Measurements from ENCODE around the gene WNK1. TPM values are rescaled to one million over a fixed set of nuclear protein-coding genes. Genes with fewer than 3 reads are reported as not detected.

Gene WNK1
- total RNA-seq, 4 donors from 2014 or later: 79.2 to 169 (median 92.1) TPM

GRCh38 chr12:826331-826730, 74.0 kb downstream of the WNK1 start:
- intact Hi-C loops (cut with DNase I; ENCODE audit: low total_unique reads): no loop called here
- in situ Hi-C loops (cut with MboI; ENCODE audit: low pct_ligation_motif_present in 1 of 4, low pct_unique_long_range_greater_than_20kb in 1 of 4, low sequenced_read_pairs in 3 of 4): no loop called here
- no peak overlapping the region for H3K27ac ChIP-seq
- WGBS, 2 donors (ENCODE audit: low coverage in 1 of 2): 100% methylated on average over 1 of the region's 1 CpG; no CpG with 5 or more reads in 1 of the 2 donors
- no peak for DNase-seq
- H3K27me3 ChIP-seq: no peaks in the 10 kb centered on the region
- no peak overlapping the region for H3K4me3 ChIP-seq
- H3K36me3 ChIP-seq: peaks cover 0 to 21% (median 9%) of the 10 kb centered on the region in 4 donors
- no peaks in the 10 kb centered on the region for H3K4me1 ChIP-seq
- H3K9me3 ChIP-seq: peaks cover 0 to 8% of the 10 kb centered on the region in 2 donors
- TF ChIP-seq EP300 (IDR thresholded peaks at IDR 0.05; ENCODE audit: low read depth): no peak
- TF ChIP-seq, protein P1, sequence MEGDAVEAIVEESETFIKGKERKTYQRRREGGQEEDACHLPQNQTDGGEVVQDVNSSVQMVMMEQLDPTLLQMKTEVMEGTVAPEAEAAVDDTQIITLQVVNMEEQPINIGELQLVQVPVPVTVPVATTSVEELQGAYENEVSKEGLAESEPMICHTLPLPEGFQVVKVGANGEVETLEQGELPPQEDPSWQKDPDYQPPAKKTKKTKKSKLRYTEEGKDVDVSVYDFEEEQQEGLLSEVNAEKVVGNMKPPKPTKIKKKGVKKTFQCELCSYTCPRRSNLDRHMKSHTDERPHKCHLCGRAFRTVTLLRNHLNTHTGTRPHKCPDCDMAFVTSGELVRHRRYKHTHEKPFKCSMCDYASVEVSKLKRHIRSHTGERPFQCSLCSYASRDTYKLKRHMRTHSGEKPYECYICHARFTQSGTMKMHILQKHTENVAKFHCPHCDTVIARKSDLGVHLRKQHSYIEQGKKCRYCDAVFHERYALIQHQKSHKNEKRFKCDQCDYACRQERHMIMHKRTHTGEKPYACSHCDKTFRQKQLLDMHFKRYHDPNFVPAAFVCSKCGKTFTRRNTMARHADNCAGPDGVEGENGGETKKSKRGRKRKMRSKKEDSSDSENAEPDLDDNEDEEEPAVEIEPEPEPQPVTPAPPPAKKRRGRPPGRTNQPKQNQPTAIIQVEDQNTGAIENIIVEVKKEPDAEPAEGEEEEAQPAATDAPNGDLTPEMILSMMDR (IDR thresholded peaks at IDR 0.05): no peak
- no peak for TF ChIP-seq POLR2A (IDR thresholded peaks at IDR 0.05)
- no peak for TF ChIP-seq POLR2AphosphoS5 (IDR thresholded peaks at IDR 0.05)

DNA sequence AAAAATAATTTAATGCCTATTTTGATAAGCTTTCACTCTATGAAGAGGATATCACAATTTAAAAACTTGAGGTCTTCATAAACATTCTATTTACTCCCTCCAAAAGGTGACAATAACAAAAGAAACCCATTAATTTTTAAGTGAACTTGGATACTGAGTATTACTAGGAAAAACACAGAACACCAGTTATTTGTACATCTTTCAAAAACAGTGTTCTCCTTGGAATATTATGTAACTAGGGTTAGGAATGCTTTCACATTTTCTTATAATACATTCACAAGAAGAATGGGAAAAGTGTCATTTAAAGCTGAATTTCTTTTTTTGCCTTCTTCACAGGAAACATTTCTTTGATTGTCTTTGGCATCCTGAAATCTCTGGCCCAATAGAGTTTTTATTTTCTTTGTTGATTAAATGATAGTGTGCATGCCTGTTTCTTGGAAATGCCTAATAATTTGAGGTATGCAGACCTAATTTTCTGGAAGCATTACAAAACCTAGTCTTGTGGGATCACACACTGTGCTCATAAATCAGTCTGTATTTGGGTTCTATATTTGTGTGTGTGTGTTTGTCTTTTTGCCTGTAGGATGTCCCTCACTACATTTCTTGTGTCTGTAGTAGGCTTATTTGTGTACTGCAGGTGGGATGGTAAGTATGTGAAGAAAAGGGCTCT, 76.5 kb downstream of the WNK1 start:
- H3K27me3 ChIP-seq: no peaks in the 10 kb centered on the region
- H3K9me3 ChIP-seq: no peaks in the 10 kb centered on the region
- no peaks in the 10 kb centered on the region for H3K4me1 ChIP-seq
- in situ Hi-C loops (cut with MboI; ENCODE audit: low pct_ligation_motif_present in 1 of 4, low pct_unique_long_range_greater_than_20kb in 1 of 4, low sequenced_read_pairs in 3 of 4) (no loop called here), intact Hi-C loops (cut with DNase I; ENCODE audit: low total_unique reads) (no loop called here)
- no peak overlapping the region for H3K27ac ChIP-seq
- H3K4me3 ChIP-seq: no peak overlapping the region
- TF ChIP-seq, protein P1 (IDR thresholded peaks at IDR 0.05): no peak
- TF ChIP-seq POLR2A (IDR thresholded peaks at IDR 0.05) (no peak), EP300 (IDR thresholded peaks at IDR 0.05; ENCODE audit: low read depth) (no peak), POLR2AphosphoS5 (IDR thresholded peaks at IDR 0.05) (no peak)
- H3K36me3 ChIP-seq: peaks cover 0 to 27% (median 9%) of the 10 kb centered on the region in 4 donors
- no peak for DNase-seq

DNA sequence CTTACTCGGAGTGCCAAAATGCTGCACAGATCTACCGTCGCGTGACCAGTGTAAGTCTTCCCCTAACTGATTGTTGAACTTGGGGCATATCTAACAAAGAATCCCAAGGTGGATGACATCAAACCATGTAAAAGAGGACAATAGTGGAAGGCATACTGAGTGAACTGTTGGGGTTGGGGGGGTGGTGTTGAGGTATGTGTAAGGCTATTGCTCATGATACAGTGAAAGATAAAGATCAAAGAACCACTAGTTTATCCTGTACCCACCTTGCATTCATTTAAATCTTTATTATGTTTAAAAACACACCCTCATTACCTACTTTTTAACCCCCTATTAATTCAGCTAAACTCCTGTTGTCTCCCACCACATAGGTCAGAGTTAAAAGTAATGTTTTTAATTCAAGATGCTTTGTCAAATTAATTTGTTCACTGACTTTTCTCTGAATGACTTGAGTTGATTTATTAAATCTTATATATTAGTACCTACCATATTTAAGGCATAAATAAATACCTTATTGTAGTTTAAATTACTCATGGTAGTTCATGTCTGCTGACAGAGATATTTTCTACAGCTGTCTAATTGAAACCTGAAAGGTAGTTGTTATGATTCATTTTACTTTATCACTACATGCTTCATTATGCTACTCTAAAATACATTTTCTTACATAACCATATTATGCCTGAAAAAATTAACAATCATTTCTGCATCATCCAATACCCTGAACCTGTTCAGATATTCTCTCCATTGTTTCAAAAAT, 77.9 kb downstream of the WNK1 start:
- WGBS, 2 donors (ENCODE audit: low coverage in 1 of 2): 99% methylated on average over 4 of the region's 4 CpGs; no CpG with 5 or more reads in 1 of the 2 donors
- Histone ChIP-seq H3K27ac (no peak overlapping the region), H3K4me1 (no peaks in the 10 kb centered on the region), H3K36me3 (peaks cover 0 to 27% (median 9%) of the 10 kb centered on the region in 4 donors), H3K27me3 (no peaks in the 10 kb centered on the region), H3K9me3 (no peaks in the 10 kb centered on the region), H3K4me3 (no peak overlapping the region)
- DNase-seq: no peak
- TF ChIP-seq EP300 (IDR thresholded peaks at IDR 0.05; ENCODE audit: low read depth) (no peak), POLR2AphosphoS5 (IDR thresholded peaks at IDR 0.05) (no peak), POLR2A (IDR thresholded peaks at IDR 0.05) (no peak)
- TF ChIP-seq, protein P1 (IDR thresholded peaks at IDR 0.05): no peak
- in situ Hi-C loops (cut with MboI; ENCODE audit: low pct_ligation_motif_present in 1 of 4, low pct_unique_long_range_greater_than_20kb in 1 of 4, low sequenced_read_pairs in 3 of 4) (no loop called here), intact Hi-C loops (cut with DNase I; ENCODE audit: low total_unique reads) (no loop called here)

GRCh38 chr12:835754-836518, 83.6 kb downstream of the WNK1 start:
- Histone ChIP-seq H3K4me1 (peaks cover 0 to 12% (median 0%) of the 10 kb centered on the region in 4 donors), H3K4me3 (no peak overlapping the region), H3K9me3 (no peaks in the 10 kb centered on the region), H3K27ac (no peak overlapping the region), H3K36me3 (peaks cover 0 to 6% (median 0%) of the 10 kb centered on the region in 4 donors), H3K27me3 (no peaks in the 10 kb centered on the region)
- intact Hi-C loops (cut with DNase I; ENCODE audit: low total_unique reads) (no loop called here), in situ Hi-C loops (cut with MboI; ENCODE audit: low pct_ligation_motif_present in 1 of 4, low pct_unique_long_range_greater_than_20kb in 1 of 4, low sequenced_read_pairs in 3 of 4) (no loop called here)
- WGBS, 2 donors (ENCODE audit: low coverage in 1 of 2): 93 to 100% methylated on average over 2 to 3 of the region's 3 CpGs
- no peak for DNase-seq
- no peak for TF ChIP-seq EP300 (IDR thresholded peaks at IDR 0.05; ENCODE audit: low read depth)
- TF ChIP-seq, protein P1 (IDR thresholded peaks at IDR 0.05): no peak
- no peak for TF ChIP-seq POLR2AphosphoS5 (IDR thresholded peaks at IDR 0.05)
- no peak for TF ChIP-seq POLR2A (IDR thresholded peaks at IDR 0.05)

Data from transverse colon (tissue), 4 donors.